Mesothelial cell of epicardium (in vitro differentiated cells): ENCODE data around the gene DGKD. TPM values are rescaled to one million over a fixed set of nuclear protein-coding genes. Genes with fewer than 3 reads are reported as not detected.

Experiments used
- DNase-seq, 2 experiments: peaks; one replicate each; pipeline ENCODE4 v3.0.0; 2021; ENCODE audit warnings: low spot score in 2 of 2; ENCODE audit not compliant: unreplicated experiment in 2 of 2
- H3K27ac Mint-ChIP-seq: 2 replicates; pipeline ENCODE4 v1.8.0; 2021; ENCODE audit warnings: mixed read lengths
- H3K27me3 Mint-ChIP-seq: 2 replicates; pipeline ENCODE4 v1.8.0; 2021; ENCODE audit warnings: low read depth, mixed read lengths
- H3K36me3 Mint-ChIP-seq: 2 replicates; pipeline ENCODE4 v1.8.0; 2021; ENCODE audit warnings: mixed read lengths
- H3K4me1 Mint-ChIP-seq: 2 replicates; pipeline ENCODE4 v1.8.0; 2021; ENCODE audit warnings: mixed read lengths
- H3K4me3 Mint-ChIP-seq: 2 replicates; pipeline ENCODE4 v1.8.0; 2021; ENCODE audit warnings: mild to moderate bottlenecking, moderate library complexity, mixed read lengths
- H3K9me3 Mint-ChIP-seq: 2 replicates; pipeline ENCODE4 v1.8.0; 2021; ENCODE audit warnings: mixed read lengths
- total RNA-seq: library from RNA; stranded (reverse); gene quantifications from 3 replicates; pipeline ENCODE4 v1.2.1, GENCODE V29; 2021
- TF ChIP-seq, protein P1 (sequence below): fragments of 200-600 bp; sonication (generic); IDR thresholded peaks from one replicate; pipeline ENCODE4 v1.5.0; 2021; ENCODE audit warnings: antibody characterized with exemption; ENCODE audit not compliant: unreplicated experiment

The DGKD gene
- total RNA-seq, 1 donor from 2014 or later, result 64.5 TPM

DNA sequence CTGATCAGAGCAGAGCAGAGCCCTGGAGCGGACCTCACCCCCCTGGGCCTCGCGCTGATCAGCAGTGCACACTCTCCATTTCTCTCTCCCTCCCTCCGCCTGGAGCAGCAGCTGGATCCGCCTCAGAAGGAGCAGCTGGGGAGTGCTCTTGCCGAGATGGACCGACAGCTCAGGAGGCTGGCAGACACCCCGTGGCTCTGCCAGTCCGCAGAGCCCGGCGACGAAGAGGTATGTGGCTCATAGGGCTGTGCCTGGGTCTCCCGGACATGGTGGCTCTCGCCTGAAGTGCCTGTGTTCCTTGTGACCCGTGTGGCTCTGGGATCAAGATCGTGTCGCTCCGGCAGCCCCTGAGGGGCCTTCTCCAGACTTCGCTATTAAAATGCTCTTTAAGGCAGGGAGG, 109.8 kb downstream of the DGKD start:
- Mint-ChIP-seq H3K36me3 (peaks cover 41% of the 10 kb centered on the region), H3K9me3 (no peaks in the 10 kb centered on the region), H3K4me3 (no peak overlapping the region), H3K27me3 (no peaks in the 10 kb centered on the region), H3K27ac (no peak overlapping the region), H3K4me1 (no peaks in the 10 kb centered on the region)
- TF ChIP-seq, protein P1, sequence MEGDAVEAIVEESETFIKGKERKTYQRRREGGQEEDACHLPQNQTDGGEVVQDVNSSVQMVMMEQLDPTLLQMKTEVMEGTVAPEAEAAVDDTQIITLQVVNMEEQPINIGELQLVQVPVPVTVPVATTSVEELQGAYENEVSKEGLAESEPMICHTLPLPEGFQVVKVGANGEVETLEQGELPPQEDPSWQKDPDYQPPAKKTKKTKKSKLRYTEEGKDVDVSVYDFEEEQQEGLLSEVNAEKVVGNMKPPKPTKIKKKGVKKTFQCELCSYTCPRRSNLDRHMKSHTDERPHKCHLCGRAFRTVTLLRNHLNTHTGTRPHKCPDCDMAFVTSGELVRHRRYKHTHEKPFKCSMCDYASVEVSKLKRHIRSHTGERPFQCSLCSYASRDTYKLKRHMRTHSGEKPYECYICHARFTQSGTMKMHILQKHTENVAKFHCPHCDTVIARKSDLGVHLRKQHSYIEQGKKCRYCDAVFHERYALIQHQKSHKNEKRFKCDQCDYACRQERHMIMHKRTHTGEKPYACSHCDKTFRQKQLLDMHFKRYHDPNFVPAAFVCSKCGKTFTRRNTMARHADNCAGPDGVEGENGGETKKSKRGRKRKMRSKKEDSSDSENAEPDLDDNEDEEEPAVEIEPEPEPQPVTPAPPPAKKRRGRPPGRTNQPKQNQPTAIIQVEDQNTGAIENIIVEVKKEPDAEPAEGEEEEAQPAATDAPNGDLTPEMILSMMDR, result no peak
- no peak for DNase-seq

DNA sequence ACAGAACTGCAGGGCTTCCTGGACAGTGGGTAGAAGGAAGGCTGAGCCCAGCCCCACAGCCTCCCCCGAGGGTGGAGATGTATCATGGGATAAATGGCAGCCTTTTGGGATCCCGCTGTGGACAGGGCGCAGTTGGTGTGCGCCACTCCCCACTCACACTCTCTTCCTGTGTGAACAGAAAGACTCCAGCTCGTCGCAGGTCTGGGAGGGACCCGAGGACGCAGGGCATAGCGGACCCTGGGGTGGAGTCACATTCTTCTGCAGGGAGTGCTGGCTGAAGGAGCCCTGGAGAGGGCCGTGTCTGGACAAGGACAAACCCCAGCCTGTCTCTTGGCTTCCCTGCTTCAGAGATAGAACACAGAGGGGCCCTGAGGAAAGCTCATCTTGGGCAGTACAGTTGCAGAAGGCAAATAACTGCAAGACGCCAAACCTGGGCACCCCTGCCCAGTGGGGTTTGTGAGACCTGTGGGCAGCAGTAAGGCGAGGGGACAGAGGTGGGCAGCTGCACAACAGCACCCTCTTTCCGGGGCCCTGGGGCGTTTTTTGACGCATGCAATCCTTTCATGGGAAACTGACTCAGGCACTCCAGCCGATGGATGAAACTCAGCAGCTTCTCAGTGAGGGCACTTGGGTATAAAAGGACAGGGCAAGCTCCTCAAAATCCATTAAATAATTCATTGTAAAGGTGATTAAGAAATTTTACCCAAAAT, 110.4 kb downstream of the DGKD start:
- H3K27me3 Mint-ChIP-seq, result no peaks in the 10 kb centered on the region
- TF ChIP-seq, protein P1, result no peak
- H3K4me1 Mint-ChIP-seq, result peaks cover under 1% of the 10 kb centered on the region
- H3K36me3 Mint-ChIP-seq, result peaks cover 46% of the 10 kb centered on the region
- DNase-seq, result no peak
- H3K27ac Mint-ChIP-seq, result no peak overlapping the region
- no peaks in the 10 kb centered on the region for H3K9me3 Mint-ChIP-seq
- H3K4me3 Mint-ChIP-seq, result no peak overlapping the region

DNA sequence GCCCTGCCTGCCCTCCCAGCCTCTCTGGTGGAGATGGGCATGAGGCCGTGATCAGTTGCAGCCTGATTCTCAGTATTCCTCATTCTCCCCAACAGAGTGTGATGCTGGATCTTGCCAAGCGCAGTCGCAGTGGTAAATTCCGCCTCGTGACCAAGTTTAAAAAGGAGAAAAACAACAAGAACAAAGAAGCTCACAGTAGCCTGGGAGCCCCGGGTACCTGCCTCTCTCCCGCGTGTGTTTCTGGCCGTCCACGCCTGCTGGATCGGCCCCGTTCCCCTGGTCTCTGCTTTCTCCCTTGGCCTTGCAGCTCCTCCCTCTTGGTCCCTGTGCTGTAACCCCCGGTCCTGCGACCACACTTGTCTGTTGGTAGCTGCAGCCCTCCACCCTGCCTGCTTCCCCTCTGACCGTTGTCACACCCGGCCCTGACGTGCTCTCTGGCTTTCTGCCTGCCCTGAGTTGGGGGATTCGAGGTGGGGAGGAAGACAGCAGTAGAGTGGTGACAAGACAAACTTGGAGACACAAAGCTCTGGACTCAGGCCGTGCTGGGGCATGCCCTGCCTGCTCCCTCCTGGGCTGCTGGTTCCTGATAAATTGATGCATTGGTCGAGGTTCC, 112.8 kb downstream of the DGKD start:
- no peak for DNase-seq
- peaks cover 2% of the 10 kb centered on the region for H3K4me1 Mint-ChIP-seq
- H3K36me3 Mint-ChIP-seq, result peaks cover 46% of the 10 kb centered on the region
- no peaks in the 10 kb centered on the region for H3K27me3 Mint-ChIP-seq
- TF ChIP-seq, protein P1, result no peak
- no peak overlapping the region for H3K27ac Mint-ChIP-seq
- H3K9me3 Mint-ChIP-seq, result no peaks in the 10 kb centered on the region
- H3K4me3 Mint-ChIP-seq, result no peak overlapping the region

DNA sequence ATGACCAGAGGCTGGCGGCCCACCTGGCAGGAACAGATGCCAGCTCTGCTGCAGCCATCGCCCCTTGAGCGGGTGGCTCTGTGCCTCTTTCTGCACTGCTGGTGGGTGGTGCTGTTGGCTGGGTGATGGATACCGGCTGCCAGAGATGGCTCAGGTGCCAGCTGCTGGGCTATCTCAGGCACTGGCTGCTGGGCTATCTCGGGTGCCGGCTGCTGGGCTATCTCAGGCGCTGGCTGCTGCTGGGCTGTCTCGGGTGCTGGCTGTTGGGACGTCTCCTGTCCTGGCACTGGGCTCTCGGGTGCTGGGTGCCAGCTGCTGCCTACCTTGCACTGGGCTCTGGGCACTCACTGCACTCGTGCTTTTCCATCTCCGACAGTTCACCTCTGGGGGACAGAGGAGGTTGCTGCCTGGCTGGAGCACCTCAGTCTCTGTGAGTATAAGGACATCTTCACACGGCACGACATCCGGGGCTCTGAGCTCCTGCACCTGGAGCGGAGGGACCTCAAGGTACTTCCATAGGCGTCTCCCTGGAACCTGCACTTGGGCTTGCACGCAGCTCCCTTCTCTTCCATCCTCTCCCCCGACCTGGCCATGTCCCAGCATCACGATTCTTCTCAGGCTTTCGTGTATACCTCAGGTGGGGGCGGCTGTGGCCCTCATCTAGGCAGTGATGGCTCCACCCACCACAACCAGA, 113.9 kb downstream of the DGKD start:
- peaks cover 56% of the 10 kb centered on the region for H3K36me3 Mint-ChIP-seq
- TF ChIP-seq, protein P1, result no peak
- no peak overlapping the region for H3K4me3 Mint-ChIP-seq
- H3K9me3 Mint-ChIP-seq, result peaks cover 6% of the 10 kb centered on the region
- no peaks in the 10 kb centered on the region for H3K27me3 Mint-ChIP-seq
- H3K4me1 Mint-ChIP-seq, result peaks cover 2% of the 10 kb centered on the region
- no peak for DNase-seq
- no peak overlapping the region for H3K27ac Mint-ChIP-seq

DNA sequence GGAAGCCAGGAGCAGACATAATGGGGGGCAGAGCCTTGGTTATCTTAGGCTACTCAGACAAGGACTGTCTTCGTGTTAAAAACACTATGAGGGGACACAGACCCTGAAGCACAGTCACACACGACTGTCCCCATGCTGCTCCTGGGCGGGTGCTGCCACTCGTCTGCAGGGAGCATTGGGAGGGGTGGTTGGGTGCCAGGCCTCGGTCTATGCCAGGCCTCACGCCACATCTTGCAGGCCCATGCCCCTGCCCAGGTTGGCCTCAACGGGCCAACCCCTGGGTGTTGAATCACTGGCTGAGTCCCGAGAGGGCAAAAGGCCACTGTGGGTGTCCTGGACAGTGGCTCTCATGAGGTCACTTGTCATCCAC, 114.4 kb downstream of the DGKD start:
- Mint-ChIP-seq H3K36me3 (peaks cover 53% of the 10 kb centered on the region), H3K27ac (no peak overlapping the region), H3K27me3 (no peaks in the 10 kb centered on the region), H3K9me3 (peaks cover 6% of the 10 kb centered on the region), H3K4me3 (no peak overlapping the region), H3K4me1 (peaks cover 2% of the 10 kb centered on the region)
- TF ChIP-seq, protein P1, result no peak
- no peak for DNase-seq
